Lower lobe of right lung (tissue), 2 donors: Measurements from ENCODE around the gene RSBN1L. TPM values are rescaled to one million over a fixed set of nuclear protein-coding genes. Genes with fewer than 3 reads are reported as not detected.

ENCODE experiments used
- ATAC-seq, 2 donors: fragments of 200-7000 bp; cut with Tn5 transposase; one replicate each; pipeline ENCODE4 v1.9.1; 2020 to 2022; ENCODE audit warnings: mild to moderate bottlenecking in 2 of 2, moderate library complexity in 2 of 2
- DNase-seq: peaks from one replicate; pipeline ENCODE4 v3.0.0-alpha.2; 2020
- H3K27ac ChIP-seq: fragments of 200-600 bp; one replicate; pipeline ENCODE4 v1.8.0; 2022
- H3K27me3 ChIP-seq: fragments of 200-600 bp; one replicate; pipeline ENCODE4 v1.8.0; 2022; ENCODE audit warnings: low read depth
- H3K36me3 ChIP-seq: fragments of 200-600 bp; one replicate; pipeline ENCODE4 v1.8.0; 2022; ENCODE audit warnings: mild to moderate bottlenecking
- H3K4me1 ChIP-seq: fragments of 200-600 bp; one replicate; pipeline ENCODE4 v1.8.0; 2022
- H3K4me3 ChIP-seq: fragments of 200-600 bp; one replicate; pipeline ENCODE4 v1.8.0; 2022; ENCODE audit warnings: mild to moderate bottlenecking
- H3K9me3 ChIP-seq: fragments of 200-600 bp; one replicate; pipeline ENCODE4 v1.8.0; 2022
- CTCF ChIP-seq: fragments of 200-600 bp; IDR thresholded peaks from one replicate; pipeline ENCODE4 v1.8.0; 2022; ENCODE audit warnings: antibody characterized with exemption, mild to moderate bottlenecking
- intact Hi-C: fragments of 100-400 bp; cut with DNase I; formaldehyde crosslinking; loops from one replicate; pipeline ENCODE4 v1.11.0; 2022
- total RNA-seq: library from RNA; stranded (reverse); fragmentation: NEBNext Ultra II Directional; extraction: Animal tissue kit (Norgen Biotek cat#: 25700); gene quantifications from one replicate; pipeline ENCODE4 v1.2.1, GENCODE V29; 2021
- donor health status: DM: no; HTN: yes; CAD: no; lungs with severe emphysema.

RSBN1L gene
- total RNA-seq, 1 donor from 2014 or later, result 26.8 TPM

GRCh38 chr7:77687100-77687746 lies 9.0 kb upstream of the RSBN1L start:
- TF ChIP-seq CTCF, result no peak
- H3K27ac ChIP-seq, result peak overlapping the region; percentile 20
- no peak for DNase-seq
- no peak for ATAC-seq
- H3K9me3 ChIP-seq, result no peaks in the 10 kb centered on the region
- no peaks in the 10 kb centered on the region for H3K27me3 ChIP-seq
- H3K4me3 ChIP-seq, result no peak overlapping the region
- intact Hi-C loops, result no loop called here
- peaks cover 41% of the 10 kb centered on the region for H3K4me1 ChIP-seq
- H3K36me3 ChIP-seq, result peaks cover 19% of the 10 kb centered on the region

GRCh38 chr7:77687747-77688144 lies 8.5 kb upstream of the RSBN1L start:
- Histone ChIP-seq H3K4me1 (peaks cover 41% of the 10 kb centered on the region), H3K36me3 (peaks cover 18% of the 10 kb centered on the region), H3K27ac (peak overlapping the region; percentile 20), H3K9me3 (no peaks in the 10 kb centered on the region), H3K27me3 (no peaks in the 10 kb centered on the region), H3K4me3 (no peak overlapping the region)
- no peak for DNase-seq
- peak in 1 of 2 donors; percentile 16 for ATAC-seq
- TF ChIP-seq CTCF, result no peak
- intact Hi-C loops, result no loop called here

DNA sequence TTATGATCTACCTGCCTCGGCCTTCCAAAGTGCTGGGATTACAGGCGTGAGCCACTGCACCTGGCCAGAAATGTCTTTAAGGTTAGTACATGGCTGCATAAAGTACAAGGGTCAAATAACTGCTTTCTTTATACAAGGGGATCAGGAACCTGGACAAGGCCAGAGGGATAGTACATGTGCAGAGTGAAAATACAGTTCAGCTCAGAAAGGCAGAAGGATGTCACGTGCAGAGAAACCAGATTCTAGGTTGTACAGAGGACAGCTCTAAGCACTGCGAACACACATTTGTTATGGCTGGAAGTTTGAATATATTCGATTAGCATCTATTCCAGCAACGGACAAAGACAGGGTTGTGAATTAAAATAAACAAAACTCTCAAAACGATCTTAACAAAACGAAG lies 6.0 kb upstream of the RSBN1L start:
- DNase-seq (no peak), ATAC-seq (no peak)
- Histone ChIP-seq H3K4me3 (no peak overlapping the region), H3K9me3 (no peaks in the 10 kb centered on the region), H3K36me3 (peaks cover 4% of the 10 kb centered on the region), H3K4me1 (peaks cover 40% of the 10 kb centered on the region), H3K27ac (no peak overlapping the region), H3K27me3 (no peaks in the 10 kb centered on the region)
- intact Hi-C loops, result no loop called here
- no peak for TF ChIP-seq CTCF

DNA sequence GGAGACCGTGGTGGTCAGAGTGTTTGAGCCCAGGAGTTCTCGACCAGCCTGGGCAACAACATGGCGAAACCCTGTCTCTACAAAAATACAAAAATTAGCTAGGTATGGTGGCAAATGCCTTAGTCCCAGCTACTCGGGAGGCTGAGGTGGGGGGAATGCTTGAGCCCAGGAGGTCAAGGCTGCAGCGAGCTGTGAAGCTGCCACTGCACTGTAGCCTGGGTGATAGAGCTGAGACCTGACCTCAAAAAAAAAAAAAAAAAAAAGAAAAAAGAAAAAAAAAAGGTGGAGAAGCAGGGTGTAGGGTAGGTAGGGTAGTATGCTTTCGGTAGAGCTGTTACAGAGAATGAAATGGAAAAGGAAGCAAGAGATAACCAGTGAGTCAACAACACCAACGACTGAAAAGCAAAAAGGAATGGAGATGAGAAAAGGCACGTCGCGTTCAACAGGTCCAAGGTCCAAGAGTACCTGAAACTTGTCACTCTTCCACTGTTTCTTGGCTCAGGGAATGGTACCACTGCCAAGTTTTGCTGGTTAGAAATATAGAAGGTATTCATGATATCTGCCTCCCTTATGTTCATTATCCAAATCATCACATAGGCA lies 4.3 kb upstream of the RSBN1L start:
- no peak for TF ChIP-seq CTCF
- DNase-seq (no peak), ATAC-seq (no peak)
- no peaks in the 10 kb centered on the region for H3K27me3 ChIP-seq
- H3K4me3 ChIP-seq, result no peak overlapping the region
- H3K27ac ChIP-seq, result no peak overlapping the region
- no peaks in the 10 kb centered on the region for H3K9me3 ChIP-seq
- peaks cover 4% of the 10 kb centered on the region for H3K36me3 ChIP-seq
- intact Hi-C loops, result no loop called here
- peaks cover 29% of the 10 kb centered on the region for H3K4me1 ChIP-seq

GRCh38 chr7:77693830-77694583 lies 2.3 kb upstream of the RSBN1L start:
- Histone ChIP-seq H3K27ac (no peak overlapping the region), H3K4me1 (peaks cover 44% of the 10 kb centered on the region), H3K36me3 (peaks cover 4% of the 10 kb centered on the region), H3K4me3 (peak overlapping the region; percentile 98), H3K9me3 (no peaks in the 10 kb centered on the region), H3K27me3 (no peaks in the 10 kb centered on the region)
- no peak for DNase-seq
- TF ChIP-seq CTCF, result no peak
- intact Hi-C loops, result no loop called here
- ATAC-seq, result no peak
